Psoas muscle (tissue), 8 donors: ENCODE data around the gene SREBF2. TPM values are rescaled to one million over a fixed set of nuclear protein-coding genes. Genes with fewer than 3 reads are reported as not detected.

ENCODE experiments used
- ATAC-seq, 4 donors: fragments of 200-7000 bp; cut with Tn5 transposase; one replicate each; pipeline ENCODE4 v1.9.1; 2020; ENCODE audit warnings: moderate library complexity in 3 of 4, mild to moderate bottlenecking in 2 of 4
- DNase-seq, 2 donors: peaks; one replicate each; pipeline ENCODE4 v3.0.0-alpha.2; 2020
- H3K27ac ChIP-seq: fragments of 200-600 bp; one replicate; pipeline ENCODE4 v1.8.0; 2022
- H3K27me3 ChIP-seq, 3 donors: fragments of 200-600 bp in 1 of 3; one replicate each; pipeline versions ENCODE4 v1.6.1 to v1.8.0; 2013 to 2022; ENCODE audit warnings: low read length in 2 of 3, mild to moderate bottlenecking in 2 of 3, moderate library complexity in 1 of 3; ENCODE audit not compliant: insufficient read depth in 3 of 3
- H3K36me3 ChIP-seq, 2 donors: fragments of 200-600 bp in 1 of 2; one replicate each; pipeline versions ENCODE4 v1.6.1 to v1.8.0; 2013 to 2022; ENCODE audit warnings: low read depth in 1 of 2, mild to moderate bottlenecking in 1 of 2, moderate library complexity in 1 of 2; ENCODE audit not compliant: insufficient read depth in 1 of 2
- H3K4me1 ChIP-seq: fragments of 200-600 bp; one replicate; pipeline ENCODE4 v1.8.0; 2022
- H3K4me3 ChIP-seq: fragments of 200-600 bp; one replicate; pipeline ENCODE4 v1.8.0; 2022; ENCODE audit warnings: mild to moderate bottlenecking
- H3K9me3 ChIP-seq: fragments of 200-600 bp; one replicate; pipeline ENCODE4 v1.8.0; 2022
- WGBS, 3 donors: extraction: QIAGEN DNeasy Blood & Tissue Kit; methylation state at CpG; one replicate each; pipeline versions ENCODE4 v1.1.6 to v1.1.7; 2013; 5-methylcytosine and 5-hydroxymethylcytosine counted together
- intact Hi-C, 2 donors: fragments of 100-400 bp; cut with DNase I; formaldehyde crosslinking; loops; one replicate each; pipeline versions ENCODE4 v1.11.0 to v1.14.2; 2022
- polyA plus RNA-seq, 3 donors: library from polyadenylated mRNA; stranded (reverse); fragments of 200-250 nt; gene quantifications; one replicate each; pipeline ENCODE4 v1.2.3, GENCODE V29; 2013
- total RNA-seq, 4 donors: library from RNA; stranded (reverse); fragmentation: NEBNext Ultra II Directional in 2 of 4; extraction: Animal tissue kit (Norgen Biotek cat#: 25700) in 2 of 4; gene quantifications; one replicate each; pipeline versions ENCODE4 v1.2.1 to v1.2.4, GENCODE V29; 2021 to 2023
- TF ChIP-seq, protein P1 (sequence below): fragments of 200-600 bp; IDR thresholded peaks from one replicate; pipeline ENCODE4 v1.8.0; 2022; ENCODE audit warnings: antibody characterized with exemption
- donor health status: healthy with polysubstance abuse.
- donor health status: DM: no; HTN: no; CAD: no; lungs with moderate emphysema.
- donor health status: Bipolar disorder and iron deficiency.
- donor health status: healthy.
- donor health status: DM: yes; HTN: yes; CAD: no.
- donor health status: DM: no; HTN: no; CAD: no.
- donor health status: DM: no; HTN: no; CAD: no.
- donor health status: DM: yes; HTN: yes; CAD: no.

Gene SREBF2
- total and polyA plus RNA-seq, 7 donors = 21.0 to 47.0 (median 36.3) TPM

DNA sequence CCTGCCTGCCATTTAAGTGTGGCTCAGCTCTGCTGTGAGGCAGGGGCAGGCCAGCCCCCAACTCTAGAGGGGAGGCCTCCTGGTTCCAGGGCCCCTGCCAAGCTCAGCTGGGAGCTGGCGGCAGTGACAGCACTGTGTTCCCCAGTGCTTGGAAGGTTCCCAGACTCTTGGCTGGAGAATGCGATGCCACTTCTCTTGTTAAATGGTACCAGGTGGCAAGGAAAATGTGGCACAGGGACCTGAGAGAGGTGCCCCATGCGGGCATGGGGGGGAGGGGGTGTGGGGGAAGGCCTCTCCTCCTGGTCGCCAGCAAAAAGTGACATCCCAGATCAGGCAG lies 102.1 kb downstream of the SREBF2 start:
- Histone ChIP-seq H3K36me3 (no peaks in the 10 kb centered on the region), H3K27me3 (no peaks in the 10 kb centered on the region), H3K27ac (no peak overlapping the region), H3K4me1 (no peaks in the 10 kb centered on the region), H3K4me3 (no peak overlapping the region), H3K9me3 (no peaks in the 10 kb centered on the region)
- WGBS, 3 donors = 34 to 50% (median 35%) methylated on average over 4 of the region's 4 CpGs
- DNase-seq (no peak), ATAC-seq (peak in 2 of 4 donors; percentile 18 to 38)
- TF ChIP-seq, protein P1, sequence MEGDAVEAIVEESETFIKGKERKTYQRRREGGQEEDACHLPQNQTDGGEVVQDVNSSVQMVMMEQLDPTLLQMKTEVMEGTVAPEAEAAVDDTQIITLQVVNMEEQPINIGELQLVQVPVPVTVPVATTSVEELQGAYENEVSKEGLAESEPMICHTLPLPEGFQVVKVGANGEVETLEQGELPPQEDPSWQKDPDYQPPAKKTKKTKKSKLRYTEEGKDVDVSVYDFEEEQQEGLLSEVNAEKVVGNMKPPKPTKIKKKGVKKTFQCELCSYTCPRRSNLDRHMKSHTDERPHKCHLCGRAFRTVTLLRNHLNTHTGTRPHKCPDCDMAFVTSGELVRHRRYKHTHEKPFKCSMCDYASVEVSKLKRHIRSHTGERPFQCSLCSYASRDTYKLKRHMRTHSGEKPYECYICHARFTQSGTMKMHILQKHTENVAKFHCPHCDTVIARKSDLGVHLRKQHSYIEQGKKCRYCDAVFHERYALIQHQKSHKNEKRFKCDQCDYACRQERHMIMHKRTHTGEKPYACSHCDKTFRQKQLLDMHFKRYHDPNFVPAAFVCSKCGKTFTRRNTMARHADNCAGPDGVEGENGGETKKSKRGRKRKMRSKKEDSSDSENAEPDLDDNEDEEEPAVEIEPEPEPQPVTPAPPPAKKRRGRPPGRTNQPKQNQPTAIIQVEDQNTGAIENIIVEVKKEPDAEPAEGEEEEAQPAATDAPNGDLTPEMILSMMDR = no peak
- intact Hi-C loops = no loop called here

DNA sequence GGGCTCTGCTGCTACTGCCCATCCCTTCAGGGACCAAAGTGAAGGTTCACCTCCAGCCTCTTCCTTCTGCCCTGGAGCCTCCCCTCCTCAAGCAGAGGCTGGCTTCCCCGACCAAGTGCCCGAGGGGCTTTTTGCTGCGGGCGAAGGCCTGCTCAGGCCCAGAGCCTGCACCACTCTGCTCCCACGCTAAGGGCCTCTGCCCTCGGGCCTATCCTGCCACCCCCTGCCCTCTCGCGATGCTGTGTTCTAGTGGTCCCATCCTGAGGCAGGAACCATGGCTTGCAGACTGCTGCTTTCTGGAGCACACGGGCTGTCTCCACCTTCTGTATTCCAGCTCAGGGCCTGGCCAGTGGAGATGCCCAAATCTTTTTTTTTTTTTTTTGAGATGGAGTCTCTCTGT lies 102.6 kb downstream of the SREBF2 start:
- WGBS, 3 donors = 89 to 90% (median 90%) methylated on average over 8 to 9 of the region's 9 CpGs
- Histone ChIP-seq H3K4me3 (no peak overlapping the region), H3K4me1 (peaks cover under 1% of the 10 kb centered on the region), H3K36me3 (no peaks in the 10 kb centered on the region), H3K27ac (no peak overlapping the region), H3K27me3 (no peaks in the 10 kb centered on the region), H3K9me3 (no peaks in the 10 kb centered on the region)
- ATAC-seq = no peak
- intact Hi-C loops = no loop called here
- no peak for DNase-seq
- TF ChIP-seq, protein P1 = no peak

DNA sequence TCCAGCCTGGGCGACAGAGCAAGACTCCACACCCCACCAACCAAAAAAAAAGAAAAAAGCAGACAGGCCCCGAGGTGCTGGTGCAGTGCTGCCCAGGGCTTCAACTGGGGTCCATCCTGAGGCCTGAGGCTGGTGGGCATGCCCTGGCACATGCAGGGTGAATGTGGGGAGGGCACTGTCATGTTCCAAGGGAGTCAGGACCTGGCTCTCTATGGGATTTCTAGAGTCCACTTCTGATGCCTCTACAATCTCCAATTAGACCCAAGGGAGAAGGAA lies 103.9 kb downstream of the SREBF2 start:
- no peaks in the 10 kb centered on the region for H3K9me3 ChIP-seq
- no peak for ATAC-seq
- H3K4me3 ChIP-seq = no peak overlapping the region
- no peaks in the 10 kb centered on the region for H3K36me3 ChIP-seq
- DNase-seq = no peak
- TF ChIP-seq, protein P1 = no peak
- H3K4me1 ChIP-seq = peaks cover 8% of the 10 kb centered on the region
- H3K27ac ChIP-seq = no peak overlapping the region
- WGBS, 3 donors = 81 to 90% (median 88%) methylated on average over 2 of the region's 2 CpGs
- no peaks in the 10 kb centered on the region for H3K27me3 ChIP-seq
- intact Hi-C loops = no loop called here

DNA sequence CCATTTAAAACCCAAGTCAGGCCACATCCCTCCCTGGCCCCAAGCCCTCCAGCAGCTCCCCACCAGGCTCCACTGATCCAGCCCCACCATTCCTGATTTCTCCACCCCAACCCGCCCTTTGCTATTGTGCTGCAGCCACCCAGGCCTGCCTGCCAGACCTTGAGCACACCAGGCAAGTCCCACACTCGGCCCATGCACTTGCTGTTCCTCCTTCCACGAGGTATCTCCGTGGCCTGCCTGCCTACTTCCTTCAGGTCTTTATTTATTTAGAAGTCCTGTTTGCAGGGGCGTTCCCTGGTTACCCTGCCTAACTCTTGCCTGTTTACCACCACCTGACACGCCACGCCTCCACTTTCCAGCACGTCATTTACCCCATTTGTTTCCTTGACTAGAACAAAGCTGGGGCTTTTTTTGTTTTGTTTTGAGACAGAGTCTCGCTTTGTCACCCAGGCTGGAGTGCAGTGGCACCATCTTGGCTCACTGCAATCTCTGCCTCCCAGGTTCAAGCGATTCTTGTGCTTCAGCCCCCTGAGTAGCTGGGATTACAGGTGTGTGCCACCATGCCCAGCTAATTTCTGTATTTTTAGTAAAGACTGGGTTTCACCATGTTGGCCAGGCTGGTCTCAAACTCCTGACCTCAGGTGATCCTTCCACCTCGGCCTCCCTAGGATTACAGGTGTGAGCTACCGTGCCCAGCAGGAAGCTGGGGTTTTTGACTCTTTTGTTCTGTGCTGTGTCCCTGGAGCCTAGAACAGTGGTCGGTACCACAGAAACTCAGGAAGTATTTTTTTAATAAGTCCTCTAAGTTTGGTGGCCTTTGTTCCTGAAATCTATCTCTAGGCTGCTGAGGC lies 107.3 kb downstream of the SREBF2 start:
- Histone ChIP-seq H3K27me3 (no peaks in the 10 kb centered on the region), H3K4me3 (no peak overlapping the region), H3K36me3 (no peaks in the 10 kb centered on the region), H3K9me3 (no peaks in the 10 kb centered on the region), H3K27ac (peak overlapping the region; percentile 18), H3K4me1 (peaks cover 8% of the 10 kb centered on the region)
- TF ChIP-seq, protein P1 = no peak
- ATAC-seq (no peak), DNase-seq (no peak)
- intact Hi-C loops = loop anchor here (2.0 kb wide), 3 partner anchors 191 to 243 kb away; no protein-coding TSS in a partner anchor
- 82 to 92% (median 84%) methylated on average over 13 of the region's 13 CpGs for WGBS, 3 donors
